Stimulated activated CD8-positive, alpha-beta memory T cell treated with anti-CD3 and anti-CD28 coated beads, Interleukin-12 subunit alpha, Interleukin-12 subunit beta, amount 100 ng/mL, for 24 hours (primary cell): ENCODE data around the gene STK35.

ENCODE experiments used
- DNase-seq: peaks from one replicate; pipeline ENCODE4 v3.0.0-alpha.2; 2020; ENCODE audit errors: extremely low read depth

STK35 gene

GRCh38 chr20:2104236-2104635 lies 2.6 kb downstream of the STK35 start:
- no peak for DNase-seq

- no peak for DNase-seq
Observed at GRCh38 chr20:2108498-2108897, 6.9 kb downstream of the STK35 start.

- DNase-seq = no peak
Observed at GRCh38 chr20:2108987-2109386, 7.4 kb downstream of the STK35 start.

DNA sequence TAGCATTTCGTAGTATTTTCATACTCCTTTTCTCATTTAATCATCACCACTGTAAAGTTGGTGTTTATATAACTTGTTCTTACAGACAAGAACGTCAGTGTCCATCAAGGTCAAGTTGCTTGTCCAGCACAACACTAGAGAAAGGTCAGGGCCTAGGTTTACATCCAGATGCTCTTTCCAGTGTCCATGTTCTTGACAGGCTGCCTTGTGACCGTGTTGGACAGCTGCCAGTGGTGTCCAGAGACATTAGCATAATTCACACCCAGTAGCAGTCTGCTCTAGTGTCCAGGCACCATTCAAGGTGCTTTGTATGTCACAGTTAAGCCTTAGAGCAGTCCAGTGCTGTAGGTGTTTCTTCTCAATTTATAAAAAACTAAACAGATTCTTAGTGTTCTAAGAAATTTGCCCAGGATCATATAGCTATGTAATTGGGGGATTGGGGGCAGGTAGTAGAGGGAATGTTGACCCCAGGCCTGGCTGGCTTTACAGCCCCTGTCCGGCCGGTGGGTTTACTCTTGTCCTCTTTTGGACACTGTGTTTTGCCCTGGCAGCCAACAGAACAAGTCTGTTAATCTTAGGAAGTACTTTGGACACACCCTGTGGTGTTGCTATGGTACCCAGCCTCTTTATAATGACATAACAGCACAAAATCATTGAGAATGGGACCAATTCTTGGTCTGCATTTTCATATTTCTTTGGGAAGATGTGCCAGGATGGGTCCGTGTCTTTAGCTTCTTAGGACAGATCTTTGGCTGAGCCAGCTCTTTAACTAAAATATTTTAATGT lies 8.0 kb downstream of the STK35 start:
- no peak for DNase-seq

GRCh38 chr20:2112910-2113309 lies 11.3 kb downstream of the STK35 start:
- DNase-seq = no peak

- DNase-seq = no peak
Observed at GRCh38 chr20:2114127-2114959, 12.7 kb downstream of the STK35 start.

DNA sequence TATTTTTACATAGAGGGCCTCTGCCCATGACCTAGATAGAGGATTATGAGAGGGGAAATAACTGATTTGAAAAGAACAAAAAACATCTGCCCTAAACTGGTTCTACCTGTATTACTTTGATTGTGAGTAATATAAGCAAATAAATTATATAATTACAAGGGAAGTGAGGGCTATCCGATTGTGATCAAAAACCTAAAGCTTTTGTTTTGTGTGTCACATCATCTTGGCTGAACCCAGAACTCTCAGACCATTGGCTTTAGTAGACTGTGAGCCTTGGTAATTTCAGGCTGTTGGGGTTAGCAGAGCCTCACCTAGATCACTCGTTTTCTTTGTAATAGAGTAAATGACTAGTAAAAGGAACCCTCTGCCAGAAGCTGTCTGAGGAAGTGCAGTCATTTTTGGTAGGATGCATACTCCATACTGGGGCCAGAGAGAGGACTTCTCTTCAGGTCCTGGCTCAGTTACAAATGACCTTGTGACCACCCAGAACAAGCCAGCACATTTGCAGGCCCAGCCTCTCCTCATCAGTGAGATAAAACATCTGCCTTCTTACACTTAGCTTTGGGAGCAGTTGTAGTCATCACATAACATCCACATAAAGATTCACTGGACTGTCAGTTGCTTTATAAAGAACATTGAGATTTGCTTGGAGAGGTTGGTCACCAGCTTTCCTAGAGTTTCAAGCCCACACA lies 13.5 kb downstream of the STK35 start:
- no peak for DNase-seq

GRCh38 chr20:2116170-2116940 lies 14.7 kb downstream of the STK35 start:
- no peak for DNase-seq

DNA sequence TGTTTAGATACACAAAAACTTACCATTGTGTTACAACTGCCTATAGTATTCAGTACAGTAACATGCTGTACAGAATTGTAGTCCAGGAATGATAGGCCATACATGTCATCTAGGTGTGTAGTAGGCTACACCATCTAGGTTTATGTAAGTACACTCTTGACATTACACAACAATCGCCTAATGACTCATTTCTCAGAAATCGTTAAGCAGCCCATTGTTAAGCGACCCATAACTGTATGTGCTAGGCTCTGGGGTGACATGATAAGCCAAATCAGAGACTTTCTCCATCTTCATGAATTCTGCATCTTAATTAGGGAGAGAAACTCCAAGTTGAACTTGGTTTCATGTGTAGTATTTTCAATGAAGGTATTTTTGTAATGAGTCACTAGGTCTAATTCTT lies 17.2 kb downstream of the STK35 start:
- DNase-seq = no peak

DNA sequence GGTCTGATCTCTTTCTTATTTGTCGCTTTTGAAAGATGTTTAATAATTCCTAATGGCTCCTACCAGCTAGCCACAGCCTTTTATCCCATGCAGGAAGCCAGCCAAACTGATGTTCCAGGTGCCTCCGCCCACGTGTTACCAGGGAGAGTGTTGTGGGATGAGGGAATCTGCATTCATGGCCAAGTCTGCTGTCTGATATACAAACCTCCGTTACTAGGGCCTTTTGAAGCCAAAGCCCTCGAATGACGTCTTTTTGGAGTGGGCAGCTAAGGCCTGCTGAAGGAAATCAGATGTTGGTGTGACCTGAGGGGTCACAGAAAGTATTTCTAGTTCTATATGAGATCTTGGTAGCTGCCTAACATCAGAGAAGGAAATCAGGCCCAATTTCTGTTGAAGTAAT lies 21.3 kb downstream of the STK35 start:
- DNase-seq = no peak

DNA sequence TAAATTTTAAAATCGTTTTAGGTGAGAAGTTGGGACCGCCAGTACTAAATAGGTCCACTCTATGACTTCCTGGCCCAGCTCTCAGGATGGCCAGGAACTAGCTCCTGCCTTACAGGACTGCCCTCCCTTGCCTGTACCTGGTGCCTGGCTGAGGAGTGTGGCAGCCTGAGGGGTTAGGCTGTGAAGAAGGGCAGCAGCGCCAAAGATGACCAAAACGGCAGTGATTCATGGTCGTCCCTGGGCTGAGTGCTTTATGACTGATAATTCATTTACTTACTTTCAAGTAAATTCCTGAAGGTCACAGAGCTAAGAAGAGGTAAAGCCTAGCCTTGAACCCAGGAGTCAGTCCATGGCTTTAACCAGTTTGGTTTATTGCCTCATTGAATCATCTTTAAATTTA lies 22.1 kb downstream of the STK35 start:
- DNase-seq = no peak

DNA sequence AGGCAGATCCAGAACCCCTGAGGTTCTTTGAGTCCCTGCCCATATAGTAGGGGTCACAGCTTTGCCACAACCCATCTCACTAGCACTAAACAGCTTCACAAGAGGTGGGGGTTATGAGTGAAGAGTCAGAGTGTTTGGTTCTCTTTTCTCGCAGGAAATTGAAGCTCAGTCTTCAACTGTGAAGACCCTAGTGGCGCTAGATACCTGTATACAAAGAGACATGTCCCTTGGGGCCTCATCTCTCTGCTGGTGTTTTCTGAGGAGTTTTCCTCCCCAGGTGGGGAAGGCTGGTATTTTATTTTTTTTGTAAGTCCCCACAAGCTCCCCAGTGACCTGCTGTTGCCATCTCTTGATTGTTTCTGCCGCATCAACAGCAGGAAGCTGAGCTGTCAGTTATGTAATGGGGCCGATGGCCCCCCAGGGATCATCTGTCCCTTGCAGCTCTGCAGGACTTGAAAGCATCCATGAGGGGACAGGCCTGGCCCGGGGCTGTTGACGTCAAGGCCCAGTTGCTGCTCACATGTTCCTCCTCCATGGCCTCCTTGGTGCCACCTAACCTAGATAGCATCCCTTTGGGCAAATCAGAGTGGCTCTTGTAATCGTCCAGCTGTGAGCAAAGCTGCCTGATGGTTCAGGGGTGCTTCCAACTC lies 23.1 kb downstream of the STK35 start:
- no peak for DNase-seq

DNA sequence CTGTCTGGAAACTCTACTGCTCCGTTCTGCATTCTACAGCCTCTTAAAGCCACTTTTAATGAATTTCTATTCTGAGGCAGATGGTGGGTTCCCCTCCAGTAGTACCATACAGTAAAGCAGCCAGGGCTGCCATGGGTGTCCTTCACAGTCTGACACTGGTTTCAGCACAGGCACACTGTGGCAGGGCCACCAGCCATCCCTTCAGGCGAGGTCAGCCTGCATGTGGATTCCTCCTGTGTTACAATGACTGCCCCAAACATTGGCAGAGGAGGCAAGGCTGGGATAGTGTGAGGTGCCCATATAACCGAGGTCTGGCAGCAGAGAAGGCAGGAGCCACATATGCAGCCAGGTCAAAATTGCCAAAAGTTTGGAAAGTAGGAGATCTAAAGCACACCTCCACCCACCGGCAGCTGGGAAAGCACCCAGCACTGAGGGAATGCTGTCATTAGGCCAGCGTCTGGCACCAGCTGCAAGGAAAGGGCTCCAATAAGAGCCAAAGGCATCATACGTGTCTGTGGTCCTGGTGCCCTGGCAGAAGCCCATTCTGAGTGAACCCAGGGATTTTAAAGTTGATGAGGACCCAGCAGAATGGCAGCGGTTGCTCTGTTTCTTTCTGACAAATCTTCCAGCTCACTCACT lies 24.0 kb downstream of the STK35 start:
- DNase-seq = no peak

- no peak for DNase-seq
Observed at GRCh38 chr20:2127238-2127637, 25.6 kb downstream of the STK35 start.

DNA sequence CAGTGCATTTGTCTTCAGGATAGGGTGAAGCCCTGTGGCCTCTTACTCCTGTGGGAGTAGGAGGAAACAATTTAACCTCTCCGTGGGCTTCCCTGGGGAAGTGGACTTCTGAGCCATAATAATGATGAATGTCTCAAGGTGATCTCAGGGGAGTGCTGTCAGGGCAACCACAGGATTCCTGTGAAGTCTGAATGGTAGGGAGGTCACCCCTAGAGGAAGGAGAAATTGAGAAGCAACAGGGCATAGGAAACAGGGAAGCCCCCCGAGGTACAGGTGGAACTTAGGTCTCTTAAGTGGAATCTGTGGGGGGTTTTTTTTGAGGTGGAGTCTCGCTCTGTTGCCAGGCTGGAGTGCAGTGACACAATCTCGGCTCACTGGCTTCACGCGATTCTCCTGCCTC lies 26.9 kb downstream of the STK35 start:
- no peak for DNase-seq

DNA sequence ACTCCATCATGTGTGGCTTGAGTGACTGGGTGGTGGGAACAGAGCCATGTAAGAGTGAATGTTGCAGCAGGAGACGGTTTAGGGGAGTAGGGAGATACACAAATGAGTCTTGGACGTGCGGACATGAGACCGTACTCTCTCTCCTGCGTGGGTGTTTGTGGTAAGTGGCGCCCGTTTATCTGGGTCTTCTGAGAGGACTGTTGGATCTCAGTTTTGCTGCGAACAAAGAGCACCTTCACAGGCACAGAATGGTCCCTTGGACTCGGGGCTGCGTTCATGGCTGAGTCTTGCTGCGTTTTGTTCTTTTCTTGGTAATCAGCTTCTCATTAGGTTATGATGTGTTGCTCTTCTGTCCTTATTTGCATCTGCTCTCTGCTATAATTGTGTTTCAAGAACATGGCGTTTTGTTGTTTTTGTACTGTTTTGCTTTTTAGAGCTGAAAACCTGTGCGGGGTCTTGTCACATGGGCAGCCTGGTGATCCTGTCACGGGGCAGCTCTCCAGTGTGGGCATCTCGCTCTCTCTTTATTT lies 28.5 kb downstream of the STK35 start:
- no peak for DNase-seq

GRCh38 chr20:2130683-2131082 lies 29.1 kb downstream of the STK35 start:
- no peak for DNase-seq

DNA sequence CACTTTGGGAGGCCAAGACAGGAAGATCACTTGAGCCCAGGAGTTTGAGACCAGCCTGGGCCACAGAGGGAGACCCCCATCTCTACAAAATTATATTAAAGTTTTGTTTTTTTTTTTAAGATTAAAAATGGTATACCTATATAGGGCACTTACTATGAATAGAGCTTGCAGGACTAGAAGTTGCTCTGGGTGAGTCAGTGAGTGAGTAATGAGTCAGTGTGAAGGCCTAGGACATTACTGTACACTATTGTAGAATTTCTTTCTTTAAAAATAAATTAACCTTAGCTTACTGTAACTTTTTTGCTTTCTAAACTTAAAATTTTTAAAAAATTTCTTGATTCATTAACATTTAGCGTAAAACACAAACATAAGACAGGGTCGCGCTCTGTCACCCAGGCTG lies 29.7 kb downstream of the STK35 start:
- no peak for DNase-seq

DNA sequence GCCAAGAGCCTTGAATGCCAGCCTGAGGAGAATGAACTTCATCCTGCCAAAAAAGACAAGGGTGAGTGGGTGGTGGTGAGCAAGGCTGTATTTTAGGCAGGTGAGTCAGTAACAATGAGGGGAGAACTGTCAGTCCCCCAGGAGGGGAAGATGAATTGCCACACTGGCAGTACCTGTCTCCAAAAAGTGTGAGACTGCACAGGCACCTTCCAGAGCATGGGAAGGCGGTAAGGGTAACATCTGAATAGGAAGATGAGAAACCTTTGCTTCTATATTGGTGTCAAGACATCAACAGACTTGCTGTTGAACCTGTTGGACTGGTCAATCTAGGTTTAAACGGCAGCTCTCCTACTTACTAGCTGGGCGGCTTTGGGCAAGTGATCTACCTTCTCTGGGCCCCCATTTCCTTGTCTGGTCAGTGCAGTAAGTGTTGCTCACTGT lies 30.9 kb downstream of the STK35 start:
- no peak for DNase-seq
